ENCODE data around the gene OTULIN.

Gene OTULIN

GRCh38 chr5:14662721-14663260 lies 1.7 kb upstream of the OTULIN start:
- peak overlapping the region; percentile 91 for H3K4me3 ChIP-seq (ENCODE audit: low read length)
- TF ChIP-seq ZNF274 (IDR thresholded peaks at IDR 0.05; ENCODE audit: low read depth, low read length), result no peak

- TF ChIP-seq ZNF274 (IDR thresholded peaks at IDR 0.05; ENCODE audit: low read depth, low read length), result no peak
These were observed 716 bp upstream of the OTULIN start for GRCh38 chr5:14663734-14664269.

DNA sequence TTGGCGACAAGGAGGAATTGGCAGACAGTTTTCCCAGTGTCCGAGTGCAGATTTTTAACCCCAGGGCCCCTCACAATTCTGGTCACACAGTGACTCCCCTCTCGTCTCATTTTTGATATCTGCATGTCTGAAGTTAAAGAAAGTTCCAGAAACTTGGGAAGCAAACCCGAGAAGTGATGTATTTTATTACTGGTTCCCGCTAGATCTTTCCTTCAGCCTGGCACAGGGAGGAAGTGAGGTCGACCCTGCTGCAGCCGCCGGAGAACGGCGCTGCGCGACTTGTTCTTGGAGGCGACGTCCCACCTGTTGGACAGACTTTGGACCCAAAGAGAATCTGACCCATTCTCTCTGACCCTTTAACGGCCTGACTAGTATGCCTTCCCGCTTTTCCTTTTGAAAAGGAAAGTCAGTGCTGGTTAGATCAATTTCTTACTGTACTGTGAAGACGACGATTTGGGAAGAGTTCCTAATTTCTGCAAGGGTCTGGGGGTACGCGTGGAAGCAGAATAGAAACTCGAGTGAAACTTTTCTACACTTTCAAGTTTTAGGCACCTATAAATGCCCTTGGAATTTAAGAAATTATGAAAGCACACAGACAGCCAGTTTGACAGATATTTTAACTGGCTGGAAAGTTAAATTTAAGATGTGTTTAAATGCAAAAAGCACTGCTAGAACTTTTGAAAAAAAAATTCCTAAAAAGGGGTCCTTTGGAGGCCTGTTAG lies 744 bp downstream of the OTULIN start:
- peak overlapping the region; percentile 91 for H3K4me3 ChIP-seq (ENCODE audit: low read length)
- TF ChIP-seq ZNF274 (IDR thresholded peaks at IDR 0.05; ENCODE audit: low read depth, low read length), result no peak

More at GRCh38 chr5:14663734-14664269, 716 bp upstream of the OTULIN start:
- peak overlapping the region; percentile 91 for H3K4me3 ChIP-seq (ENCODE audit: low read length)

DNA sequence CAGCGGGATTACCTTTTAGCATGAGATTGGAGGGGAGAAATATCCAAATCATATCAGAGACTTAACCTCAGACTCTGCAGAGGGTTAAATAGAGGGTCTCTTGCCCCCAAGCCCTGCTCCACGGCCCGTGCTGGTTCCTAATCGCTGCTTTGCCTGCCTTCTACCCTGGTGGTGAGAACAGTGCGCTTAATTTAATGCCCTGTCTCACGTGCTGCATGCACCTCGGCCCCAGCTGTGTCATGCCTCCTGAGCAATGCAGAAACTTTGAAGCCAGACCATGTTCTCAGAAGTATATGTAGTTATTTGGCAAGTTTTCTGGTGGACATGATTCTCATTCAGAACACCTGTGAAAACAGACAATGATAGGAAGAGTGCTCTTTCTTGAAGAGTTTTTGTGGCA lies 1.4 kb downstream of the OTULIN start:
- peak overlapping the region; percentile 91 for H3K4me3 ChIP-seq (ENCODE audit: low read length)
- TF ChIP-seq ZNF274 (IDR thresholded peaks at IDR 0.05; ENCODE audit: low read depth, low read length), result no peak

DNA sequence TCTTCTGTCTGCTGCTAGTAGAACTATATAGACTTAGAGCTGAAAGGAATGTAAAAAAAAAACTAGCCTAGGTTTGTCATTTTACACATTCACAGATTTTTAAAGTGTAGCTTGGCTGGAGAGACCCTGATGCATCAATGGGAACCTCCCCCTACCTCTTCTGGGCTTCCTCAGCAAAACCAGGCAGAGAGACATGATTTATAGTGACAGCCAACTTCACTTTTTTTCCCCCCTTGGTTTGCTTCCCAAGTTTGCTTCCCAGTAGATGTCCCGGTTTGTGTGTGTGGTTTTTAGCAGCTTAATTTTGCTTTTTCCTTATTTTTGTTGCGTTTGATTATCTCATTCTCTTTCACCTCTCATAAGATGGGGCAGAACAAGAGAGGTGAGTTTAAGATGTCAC lies 1.8 kb downstream of the OTULIN start:
- H3K4me3 ChIP-seq (ENCODE audit: low read length), result peak overlapping the region; percentile 91
- no peak for TF ChIP-seq ZNF274 (IDR thresholded peaks at IDR 0.05; ENCODE audit: low read depth, low read length)

- H3K4me3 ChIP-seq (ENCODE audit: low read length), result peak overlapping the region; percentile 91; the same call in 1 of the 2 replicates
These were observed 2.8 kb downstream of the OTULIN start for GRCh38 chr5:14667290-14667689.

GRCh38 chr5:14667770-14668169 lies 3.3 kb downstream of the OTULIN start:
- TF ChIP-seq ZNF274 (IDR thresholded peaks at IDR 0.05; ENCODE audit: low read depth, low read length), result no peak

More at GRCh38 chr5:14667290-14667689, 2.8 kb downstream of the OTULIN start:
- no peak for TF ChIP-seq ZNF274 (IDR thresholded peaks at IDR 0.05; ENCODE audit: low read depth, low read length)

DNA sequence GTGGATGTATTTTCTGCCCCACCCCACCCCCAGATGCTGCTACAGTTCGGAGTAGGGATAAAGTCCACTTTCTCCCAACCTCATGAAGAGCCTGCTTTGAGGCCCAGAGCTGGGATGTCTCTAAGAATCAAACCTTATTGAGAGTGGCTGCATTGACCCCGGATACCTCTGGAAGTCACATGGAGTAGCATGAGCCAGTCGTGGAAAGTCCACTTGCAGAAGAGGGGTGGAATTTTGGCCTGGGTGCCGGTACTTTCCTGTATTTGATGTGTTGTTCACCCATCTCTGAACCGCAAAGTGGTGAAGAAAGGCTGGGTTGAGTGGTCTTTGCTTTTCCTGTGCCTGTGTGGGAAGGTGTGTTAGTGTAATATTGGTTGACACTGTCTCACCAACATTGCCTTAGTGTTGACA lies 3.7 kb downstream of the OTULIN start:
- no peak for TF ChIP-seq ZNF274 (IDR thresholded peaks at IDR 0.05; ENCODE audit: low read depth, low read length)
- peak overlapping the region; percentile 91 for H3K4me3 ChIP-seq (ENCODE audit: low read length)

More at GRCh38 chr5:14667770-14668169, 3.3 kb downstream of the OTULIN start:
- H3K4me3 ChIP-seq (ENCODE audit: low read length), result peak overlapping the region; percentile 91; the same call in 1 of the 2 replicates

GRCh38 chr5:14669415-14669814 lies 4.9 kb downstream of the OTULIN start:
- TF ChIP-seq ZNF274 (IDR thresholded peaks at IDR 0.05; ENCODE audit: low read depth, low read length), result no peak

DNA sequence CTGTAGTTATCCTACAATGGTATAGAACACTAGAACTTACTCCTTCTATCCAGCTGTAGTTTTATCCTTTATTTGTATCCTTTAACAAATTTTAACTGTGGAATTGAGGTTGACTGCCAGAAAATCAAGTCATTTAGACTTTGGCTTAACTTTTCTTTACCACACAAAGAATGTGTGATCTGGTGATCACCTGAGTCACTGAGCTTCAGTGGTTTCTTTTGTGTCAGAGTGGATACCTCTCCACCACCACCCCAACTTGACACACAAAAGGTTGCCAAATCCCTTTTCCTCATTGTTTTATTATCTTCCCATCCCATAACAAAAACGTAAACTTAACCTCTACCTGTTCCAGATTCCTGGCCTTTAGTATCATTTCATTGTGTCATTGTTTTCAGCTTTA lies 5.5 kb downstream of the OTULIN start:
- TF ChIP-seq ZNF274 (IDR thresholded peaks at IDR 0.05; ENCODE audit: low read depth, low read length), result no peak
- no peak overlapping the region for H3K4me3 ChIP-seq (ENCODE audit: low read length)

More at GRCh38 chr5:14669415-14669814, 4.9 kb downstream of the OTULIN start:
- H3K4me3 ChIP-seq (ENCODE audit: low read length), result peak overlapping the region; percentile 30; the same call in 1 of the 2 replicates

GRCh38 chr5:14671414-14671813 lies 6.9 kb downstream of the OTULIN start:
- no peak for TF ChIP-seq ZNF274 (IDR thresholded peaks at IDR 0.05; ENCODE audit: low read depth, low read length)

DNA sequence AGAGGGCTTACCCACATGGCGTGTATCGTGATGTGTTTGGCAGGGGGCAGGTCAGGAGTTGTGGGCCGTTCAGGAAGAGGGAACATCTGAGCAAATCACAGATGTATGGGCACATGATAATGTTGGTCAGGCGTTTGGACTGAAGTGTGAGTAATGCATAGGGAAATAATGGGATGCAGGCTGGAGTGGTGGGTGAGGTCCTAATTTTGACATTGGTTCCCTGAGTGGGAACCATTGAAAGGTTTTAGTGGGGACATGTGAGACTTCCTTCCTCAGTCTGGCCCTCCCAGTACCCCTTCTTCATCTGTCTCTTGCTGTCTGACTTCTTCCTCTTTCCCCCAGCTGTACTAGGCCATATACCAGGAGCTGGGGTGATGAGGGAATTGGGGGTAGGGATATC lies 7.6 kb downstream of the OTULIN start:
- no peak for TF ChIP-seq ZNF274 (IDR thresholded peaks at IDR 0.05; ENCODE audit: low read depth, low read length)
- no peak overlapping the region; the same call in 1 of the 2 replicates for H3K4me3 ChIP-seq (ENCODE audit: low read length)

More at GRCh38 chr5:14671414-14671813, 6.9 kb downstream of the OTULIN start:
- H3K4me3 ChIP-seq (ENCODE audit: low read length), result peak overlapping the region; percentile 28; the same call in 1 of the 2 replicates

- no peak overlapping the region; the same call in 1 of the 2 replicates for H3K4me3 ChIP-seq (ENCODE audit: low read length)
- no peak for TF ChIP-seq ZNF274 (IDR thresholded peaks at IDR 0.05; ENCODE audit: low read depth, low read length)
These were observed 8.2 kb downstream of the OTULIN start for GRCh38 chr5:14672484-14673394.

DNA sequence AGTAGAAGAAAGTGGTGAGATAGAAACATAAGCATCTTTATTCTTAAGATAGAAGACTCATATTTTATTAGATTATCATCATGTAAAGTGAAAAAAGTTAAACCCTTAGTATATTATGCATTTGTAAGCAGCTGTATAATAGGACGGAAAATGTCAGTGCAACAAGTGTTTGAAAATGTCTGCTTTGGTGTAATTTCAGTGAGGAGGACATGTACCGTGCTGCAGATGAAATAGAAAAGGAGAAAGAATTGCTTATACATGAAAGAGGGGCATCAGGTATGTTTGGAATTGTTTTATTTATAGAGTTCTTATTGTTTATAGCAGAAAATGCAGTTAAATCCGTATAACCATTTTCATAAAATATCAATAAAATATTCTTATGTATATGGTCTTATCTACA lies 8.9 kb downstream of the OTULIN start:
- no peak for TF ChIP-seq ZNF274 (IDR thresholded peaks at IDR 0.05; ENCODE audit: low read depth, low read length)
- no peak overlapping the region for H3K4me3 ChIP-seq (ENCODE audit: low read length)

Measured in GM08714 (cell line).